Panc1 (cell line): Measurements from ENCODE around the gene MPV17. TPM values are rescaled to one million over a fixed set of nuclear protein-coding genes. Genes with fewer than 3 reads are reported as not detected.

Experiments used
- ATAC-seq: fragments of 200-7000 bp; cut with Tn5 transposase; 2 replicates; pipeline ENCODE4 v1.9.1; 2020; ENCODE audit warnings: mild to moderate bottlenecking, moderate library complexity
- BruUV-seq: library from RNA; stranded (reverse); fragments of 400-500 nt; replicated peaks from 2 replicates; lab custom pipeline; 2021; lab: Mats Ljungman, UMichigan
- CTCF ChIA-PET: fragments of 300-600 bp; sonication (Branson Sonifier 250); formaldehyde crosslinking; loops from one replicate; lab custom pipeline; 2022; ENCODE audit warnings: antibody characterized with exemption; lab: Charles Lee
- POLR2A ChIA-PET: fragments of 300-600 bp; sonication (Branson Sonifier 250); formaldehyde crosslinking; loops from one replicate; lab custom pipeline; 2022; ENCODE audit warnings: antibody characterized with exemption; lab: Charles Lee
- DNase-seq: peaks from one replicate; pipeline ENCODE4 v3.0.0-alpha.2; 2010; ENCODE audit warnings: low read depth, low spot score
- H3K27ac ChIP-seq: 2 replicates; pipeline ENCODE4 v1.5.1; 2011; ENCODE audit warnings: mild to moderate bottlenecking, low read length, inconsistent platforms
- H3K27me3 ChIP-seq: fragments of 200-500 bp; sonication (Bioruptor generic); 2 replicates; pipeline ENCODE4 v1.6.0; 2014; ENCODE audit warnings: low read length, inconsistent platforms; ENCODE audit not compliant: control insufficient read depth, insufficient read depth
- H3K36me3 ChIP-seq: fragments of 200-500 bp; sonication (Bioruptor generic); 2 replicates; pipeline ENCODE4 v1.5.1; 2014; ENCODE audit warnings: inconsistent platforms, mild to moderate bottlenecking, low read length, moderate library complexity; ENCODE audit not compliant: control insufficient read depth, insufficient read depth
- H3K4me1 ChIP-seq: 2 replicates; pipeline ENCODE4 v1.5.1; 2011; ENCODE audit warnings: inconsistent platforms, mild to moderate bottlenecking, low read length, moderate library complexity; ENCODE audit not compliant: control insufficient read depth, insufficient read depth
- H3K4me3 ChIP-seq, 2 experiments: 2 replicates each; pipeline ENCODE4 v1.5.1; 2011 to 2012; ENCODE audit warnings: low read depth in 2 of 2, low read length in 2 of 2, mild to moderate bottlenecking in 2 of 2, inconsistent platforms in 1 of 2, moderate library complexity in 1 of 2
- H3K9me3 ChIP-seq: fragments of 200-500 bp; sonication (Bioruptor generic); 2 replicates; pipeline ENCODE4 v1.5.1; 2014; ENCODE audit warnings: low read depth, mild to moderate bottlenecking, inconsistent platforms, low read length, moderate library complexity; ENCODE audit not compliant: control insufficient read depth, insufficient read depth
- POLR2AphosphoS5 ChIP-seq: IDR thresholded peaks from 2 replicates; pipeline ENCODE4 v1.6.1; 2012; ENCODE audit warnings: mild to moderate bottlenecking, low read depth, low read length, moderate library complexity
- REST ChIP-seq, 2 experiments: IDR thresholded peaks; 2 replicates each; pipeline ENCODE4 v1.6.1; 2011 to 2012; ENCODE audit warnings: low read depth in 2 of 2, control low read depth in 1 of 2, low read length in 1 of 2, mild to moderate bottlenecking in 1 of 2, moderate library complexity in 1 of 2; ENCODE audit not compliant: insufficient read depth in 1 of 2
- SIN3A ChIP-seq: IDR thresholded peaks from 2 replicates; pipeline ENCODE4 v1.6.1; 2012; ENCODE audit warnings: low read depth, mild to moderate bottlenecking, low read length, moderate library complexity, borderline replicate concordance; ENCODE audit not compliant: insufficient read depth
- TCF7L2 ChIP-seq: IDR thresholded peaks from 2 replicates; pipeline ENCODE4 v1.6.1; 2011; ENCODE audit warnings: mild to moderate bottlenecking, low read depth, low read length, inconsistent platforms
- in situ Hi-C: cut with HindIII; loops from 2 replicates; pipeline ENCODE4 v1.10.0; 2016; ENCODE audit warnings: low sequenced_read_pairs, low pct_unique_long_range_greater_than_20kb
- intact Hi-C: fragments of 100-400 bp; cut with micrococcal nuclease; formaldehyde crosslinking; loops from one replicate; pipeline ENCODE4 v1.10.0; 2022; ENCODE audit not compliant: unreplicated experiment
- total RNA-seq: library from RNA; stranded (reverse); gene quantifications from one replicate; pipeline ENCODE4 v1.2.1, GENCODE V29; 2021; ENCODE audit not compliant: unreplicated experiment
- TF ChIP-seq, protein P1 (sequence below): fragments of 450-650 bp; IDR thresholded peaks from 2 replicates; pipeline ENCODE4 v1.5.1; 2017; ENCODE audit warnings: mild to moderate bottlenecking

The MPV17 gene
- total RNA-seq, 1 experiment from 2014 or later: 89.5 TPM

DNA sequence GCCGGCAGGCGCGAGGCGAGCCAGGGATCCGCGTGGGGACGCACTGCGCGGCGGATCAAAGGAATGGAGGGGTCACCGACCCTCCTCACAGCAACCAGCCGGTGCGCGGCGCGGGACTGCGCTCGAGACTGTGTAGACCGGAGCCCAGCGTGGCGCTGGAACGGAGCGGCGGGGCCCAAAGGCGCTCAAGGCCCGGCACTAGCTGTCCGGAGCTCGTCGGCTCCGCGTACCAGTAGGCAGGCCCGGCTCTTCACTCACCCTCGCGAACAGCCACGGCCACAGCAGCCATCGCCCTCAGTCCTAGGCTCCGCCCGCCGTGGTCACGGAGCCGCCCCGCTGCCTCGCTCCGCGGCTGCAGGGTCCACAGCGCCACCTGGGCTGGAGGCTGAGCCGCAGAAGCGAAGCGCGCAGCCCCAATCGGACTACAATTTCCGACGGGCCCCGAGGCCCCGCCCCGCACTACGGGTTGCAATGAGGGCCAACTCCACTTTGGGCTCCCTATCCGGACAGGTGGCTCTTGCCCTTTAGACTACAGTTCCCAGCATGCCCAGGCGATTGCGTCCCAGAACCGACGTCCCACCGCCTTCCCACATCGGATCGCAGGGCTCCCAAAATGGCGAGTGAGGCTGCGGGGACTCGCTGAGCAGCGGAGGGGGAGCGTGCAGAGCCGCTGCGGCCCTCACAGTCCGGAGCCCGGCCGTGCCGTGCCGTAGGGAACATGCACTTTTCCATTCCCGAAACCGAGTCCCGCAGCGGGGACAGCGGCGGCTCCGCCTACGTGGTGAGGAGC, 47.3 kb upstream of the MPV17 start, which contains the start of the genes EIF2B4 and SNX17:
Gene EIF2B4 (minus strand): TSS at position 313 of the 790 bp plus-strand sequence. CDS start 24 bp downstream, at position 289.
Gene SNX17 (plus strand): TSS at position 591 of the 790 bp plus-strand sequence. CDS start 128 bp downstream, at position 719.
- peaks cover 18% of the 10 kb centered on the region for H3K4me1 ChIP-seq
- TF ChIP-seq, protein P1, sequence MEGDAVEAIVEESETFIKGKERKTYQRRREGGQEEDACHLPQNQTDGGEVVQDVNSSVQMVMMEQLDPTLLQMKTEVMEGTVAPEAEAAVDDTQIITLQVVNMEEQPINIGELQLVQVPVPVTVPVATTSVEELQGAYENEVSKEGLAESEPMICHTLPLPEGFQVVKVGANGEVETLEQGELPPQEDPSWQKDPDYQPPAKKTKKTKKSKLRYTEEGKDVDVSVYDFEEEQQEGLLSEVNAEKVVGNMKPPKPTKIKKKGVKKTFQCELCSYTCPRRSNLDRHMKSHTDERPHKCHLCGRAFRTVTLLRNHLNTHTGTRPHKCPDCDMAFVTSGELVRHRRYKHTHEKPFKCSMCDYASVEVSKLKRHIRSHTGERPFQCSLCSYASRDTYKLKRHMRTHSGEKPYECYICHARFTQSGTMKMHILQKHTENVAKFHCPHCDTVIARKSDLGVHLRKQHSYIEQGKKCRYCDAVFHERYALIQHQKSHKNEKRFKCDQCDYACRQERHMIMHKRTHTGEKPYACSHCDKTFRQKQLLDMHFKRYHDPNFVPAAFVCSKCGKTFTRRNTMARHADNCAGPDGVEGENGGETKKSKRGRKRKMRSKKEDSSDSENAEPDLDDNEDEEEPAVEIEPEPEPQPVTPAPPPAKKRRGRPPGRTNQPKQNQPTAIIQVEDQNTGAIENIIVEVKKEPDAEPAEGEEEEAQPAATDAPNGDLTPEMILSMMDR: peak; percentile 97
- TF ChIP-seq REST (IDR thresholded peaks at IDR 0.05; ENCODE audit: insufficient read depth in 1 of 2, low read depth in 2 of 2, low read length in 1 of 2) (peak in 1 of 2 experiments; percentile 49; a peak in 1 of 4 replicates), POLR2AphosphoS5 (peak; percentile 87; the same call in 1 of the 2 replicates), SIN3A (peak; percentile 67; the same call in 1 of the 2 replicates), TCF7L2 (peak; percentile 100)
- peaks cover 19% of the 10 kb centered on the region for H3K36me3 ChIP-seq
- in situ Hi-C loops (no loop called here), intact Hi-C loops (no loop called here)
- H3K9me3 ChIP-seq: no peaks in the 10 kb centered on the region
- H3K27ac ChIP-seq: peak within 1 kb of the TSS; percentile 94
- BruUV-seq: no TSS peak
- ATAC-seq (peak; percentile 96), DNase-seq (peak; percentile 99)
- ChIA-PET POLR2A (interaction anchor here (0.7 to 1.7 kb wide), 2 partner anchors 60 to 155 kb away, joined by 3 to 6 read pairs; no protein-coding TSS in a partner anchor), CTCF (no interaction called here)
- H3K27me3 ChIP-seq: no peaks in the 10 kb centered on the region
- peak within 1 kb of the TSS; percentile 97 to 99 for H3K4me3 ChIP-seq

DNA sequence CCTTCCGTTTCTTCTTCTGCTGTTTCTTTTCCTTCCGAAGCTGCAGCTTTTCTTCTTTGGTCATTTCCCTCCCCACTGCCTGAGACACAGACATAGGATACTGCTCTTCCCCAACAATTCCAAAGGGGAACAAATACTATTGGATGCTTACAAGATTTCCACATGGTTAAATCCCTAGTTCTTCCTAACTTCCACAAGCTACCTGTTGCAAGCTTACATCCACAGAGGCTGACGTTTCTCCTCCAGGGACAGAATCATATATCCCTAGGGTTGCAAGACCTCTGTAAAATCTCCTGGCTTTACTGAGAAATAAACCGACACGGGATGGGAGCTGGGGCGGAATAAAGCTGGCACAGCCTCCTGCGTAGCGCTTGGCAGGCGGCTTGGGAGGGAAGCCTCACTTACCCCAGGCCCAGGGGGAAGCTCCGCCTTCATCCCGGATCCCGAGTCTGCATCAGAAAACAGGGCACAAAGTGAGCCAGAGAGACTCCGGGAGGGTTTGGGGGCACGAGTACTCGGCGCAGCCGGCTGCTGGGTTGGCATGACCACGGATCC, 46.7 kb upstream of the MPV17 start:
- intact Hi-C loops: no loop called here
- Histone ChIP-seq H3K9me3 (no peaks in the 10 kb centered on the region), H3K4me3 (peak overlapping the region; percentile 97 to 99), H3K27me3 (no peaks in the 10 kb centered on the region), H3K36me3 (peaks cover 19% of the 10 kb centered on the region), H3K27ac (peak overlapping the region; percentile 94), H3K4me1 (peaks cover 18% of the 10 kb centered on the region)
- TF ChIP-seq, protein P1: no peak
- TF ChIP-seq POLR2AphosphoS5 (no peak), TCF7L2 (no peak), SIN3A (no peak), REST (IDR thresholded peaks at IDR 0.05; ENCODE audit: insufficient read depth in 1 of 2, low read depth in 2 of 2, low read length in 1 of 2) (no peak)
- DNase-seq (no peak), ATAC-seq (peak; percentile 67)
- in situ Hi-C loops: no loop called here
- POLR2A ChIA-PET: interaction anchor here (0.7 to 1.7 kb wide), 2 partner anchors 59 to 156 kb away, joined by 3 to 6 read pairs; no protein-coding TSS in a partner anchor
- CTCF ChIA-PET: no interaction called here
- BruUV-seq: no TSS peak
